ENCODE results near the gene FAM171A1. TPM values are rescaled to one million over a fixed set of nuclear protein-coding genes. Genes with fewer than 3 reads are reported as not detected.

FAM171A1 gene
- total RNA-seq, 1 donor from 2014 or later: 27.7 TPM

GRCh38 chr10:15364001-15364400, 7.1 kb downstream of the FAM171A1 start:
- no peak for DNase-seq (ENCODE audit: low spot score in 2 of 2)
- Histone ChIP-seq H3K27me3 (no peaks in the 10 kb centered on the region), H3K36me3 (no peaks in the 10 kb centered on the region), H3K9me3 (no peaks in the 10 kb centered on the region), H3K4me3 (no peak overlapping the region), H3K27ac (no peak overlapping the region), H3K4me1 (no peaks in the 10 kb centered on the region)
- no peak for TF ChIP-seq CTCF (IDR thresholded peaks at IDR 0.05)
- intact Hi-C loops (cut with DNase I): no loop called here

- Histone ChIP-seq H3K36me3 (no peaks in the 10 kb centered on the region), H3K4me1 (no peaks in the 10 kb centered on the region), H3K27me3 (no peaks in the 10 kb centered on the region), H3K4me3 (no peak overlapping the region), H3K9me3 (no peaks in the 10 kb centered on the region), H3K27ac (no peak overlapping the region)
- intact Hi-C loops (cut with DNase I): no loop called here
- DNase-seq (ENCODE audit: low spot score in 2 of 2): no peak
- no peak for TF ChIP-seq CTCF (IDR thresholded peaks at IDR 0.05)
Measured at GRCh38 chr10:15363031-15363430, 8.1 kb downstream of the FAM171A1 start.

- no peaks in the 10 kb centered on the region for H3K27me3 ChIP-seq
- DNase-seq (ENCODE audit: low spot score in 2 of 2): peak in 1 of 2 donors; percentile 3
- intact Hi-C loops (cut with DNase I): no loop called here
Measured at GRCh38 chr10:15361131-15361530, 10.0 kb downstream of the FAM171A1 start.

GRCh38 chr10:15360566-15360965, 10.5 kb downstream of the FAM171A1 start:
- Histone ChIP-seq H3K4me3 (no peak overlapping the region), H3K36me3 (no peaks in the 10 kb centered on the region), H3K27me3 (no peaks in the 10 kb centered on the region), H3K4me1 (no peaks in the 10 kb centered on the region), H3K9me3 (no peaks in the 10 kb centered on the region), H3K27ac (no peak overlapping the region)
- peak in 1 of 2 donors; percentile 30 for DNase-seq (ENCODE audit: low spot score in 2 of 2)
- intact Hi-C loops (cut with DNase I): no loop called here
- TF ChIP-seq CTCF (IDR thresholded peaks at IDR 0.05): no peak

More at GRCh38 chr10:15361131-15361530, 10.0 kb downstream of the FAM171A1 start:
- H3K4me1 ChIP-seq: no peaks in the 10 kb centered on the region
- H3K27ac ChIP-seq: no peak overlapping the region
- no peak for TF ChIP-seq CTCF (IDR thresholded peaks at IDR 0.05)
- H3K9me3 ChIP-seq: no peaks in the 10 kb centered on the region
- H3K4me3 ChIP-seq: no peak overlapping the region
- H3K36me3 ChIP-seq: no peaks in the 10 kb centered on the region

GRCh38 chr10:15353471-15354017, 17.5 kb downstream of the FAM171A1 start:
- Histone ChIP-seq H3K9me3 (no peaks in the 10 kb centered on the region), H3K4me1 (no peaks in the 10 kb centered on the region), H3K27ac (no peak overlapping the region), H3K4me3 (no peak overlapping the region), H3K36me3 (no peaks in the 10 kb centered on the region), H3K27me3 (no peaks in the 10 kb centered on the region)
- DNase-seq (ENCODE audit: low spot score in 2 of 2): no peak
- intact Hi-C loops (cut with DNase I): no loop called here
- no peak for TF ChIP-seq CTCF (IDR thresholded peaks at IDR 0.05)

GRCh38 chr10:15352836-15353235, 18.3 kb downstream of the FAM171A1 start:
- DNase-seq (ENCODE audit: low spot score in 2 of 2): no peak
- H3K9me3 ChIP-seq: no peaks in the 10 kb centered on the region
- H3K27ac ChIP-seq: no peak overlapping the region
- no peaks in the 10 kb centered on the region for H3K4me1 ChIP-seq
- no peaks in the 10 kb centered on the region for H3K27me3 ChIP-seq
- TF ChIP-seq CTCF (IDR thresholded peaks at IDR 0.05): no peak
- intact Hi-C loops (cut with DNase I): no loop called here
- H3K36me3 ChIP-seq: no peaks in the 10 kb centered on the region
- H3K4me3 ChIP-seq: no peak overlapping the region

Data from ascending aorta (tissue), 2 donors.